Suprapubic skin (tissue), 3 donors: ENCODE measurements around the gene BPIFA3.
"Not testable (repeated sequence)": the region's sequence is repeated elsewhere in the genome, so short reads cannot be mapped to it uniquely, and the experiment has no call there.

Experiments
- POLR2AphosphoS5 ChIP-seq, 3 donors: sonication (generic); formaldehyde crosslinking; IDR thresholded peaks; one replicate each; pipeline ENCODE4 v1.6.1; 2017; ENCODE audit warnings: antibody characterized with exemption in 3 of 3
- TF ChIP-seq, protein P1 (sequence below), 2 donors: fragments of 200-600 bp in 1 of 2; fragments of 450-650 bp in 1 of 2; sonication (generic) in 1 of 2; IDR thresholded peaks; one replicate each; pipeline ENCODE4 v1.5.1; 2016 to 2019; ENCODE audit warnings: antibody characterized with exemption in 2 of 2, mild to moderate bottlenecking in 1 of 2, moderate library complexity in 1 of 2

GRCh38 chr20:33185031-33185590 is 32.0 kb upstream of the BPIFA3 start:
- not testable (repeated sequence) for TF ChIP-seq POLR2AphosphoS5 (IDR thresholded peaks at IDR 0.05)
- TF ChIP-seq, protein P1, sequence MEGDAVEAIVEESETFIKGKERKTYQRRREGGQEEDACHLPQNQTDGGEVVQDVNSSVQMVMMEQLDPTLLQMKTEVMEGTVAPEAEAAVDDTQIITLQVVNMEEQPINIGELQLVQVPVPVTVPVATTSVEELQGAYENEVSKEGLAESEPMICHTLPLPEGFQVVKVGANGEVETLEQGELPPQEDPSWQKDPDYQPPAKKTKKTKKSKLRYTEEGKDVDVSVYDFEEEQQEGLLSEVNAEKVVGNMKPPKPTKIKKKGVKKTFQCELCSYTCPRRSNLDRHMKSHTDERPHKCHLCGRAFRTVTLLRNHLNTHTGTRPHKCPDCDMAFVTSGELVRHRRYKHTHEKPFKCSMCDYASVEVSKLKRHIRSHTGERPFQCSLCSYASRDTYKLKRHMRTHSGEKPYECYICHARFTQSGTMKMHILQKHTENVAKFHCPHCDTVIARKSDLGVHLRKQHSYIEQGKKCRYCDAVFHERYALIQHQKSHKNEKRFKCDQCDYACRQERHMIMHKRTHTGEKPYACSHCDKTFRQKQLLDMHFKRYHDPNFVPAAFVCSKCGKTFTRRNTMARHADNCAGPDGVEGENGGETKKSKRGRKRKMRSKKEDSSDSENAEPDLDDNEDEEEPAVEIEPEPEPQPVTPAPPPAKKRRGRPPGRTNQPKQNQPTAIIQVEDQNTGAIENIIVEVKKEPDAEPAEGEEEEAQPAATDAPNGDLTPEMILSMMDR (IDR thresholded peaks at IDR 0.05) = not testable (repeated sequence)
